Caco-2 (cell line): Measurements from ENCODE around the gene STK32B. TPM values are rescaled to one million over a fixed set of nuclear protein-coding genes. Genes with fewer than 3 reads are reported as not detected.

ENCODE experiments used
- BruUV-seq: library from RNA; stranded (reverse); fragments of 400-500 nt; replicated peaks from 2 replicates; lab custom pipeline; 2021; lab: Mats Ljungman, UMichigan
- CTCF ChIA-PET: fragments of 300-600 bp; sonication (Branson Sonifier 250); formaldehyde crosslinking; loops from one replicate; lab custom pipeline; 2022; ENCODE audit warnings: antibody characterized with exemption; lab: Charles Lee
- POLR2A ChIA-PET: fragments of 300-600 bp; sonication (Branson Sonifier 250); formaldehyde crosslinking; loops from one replicate; lab custom pipeline; 2022; ENCODE audit warnings: antibody characterized with exemption; lab: Charles Lee
- DNase-seq, 2 experiments: peaks; one replicate each; pipeline versions ENCODE4 v3.0.0 to v3.0.0-alpha.2; 2020 to 2022
- H3K27me3 ChIP-seq: replicated peaks from 2 replicates; pipeline ENCODE4 v1.6.0; 2011; ENCODE audit warnings: low read length; ENCODE audit not compliant: control insufficient read depth, insufficient read depth
- H3K36me3 ChIP-seq: 2 replicates; pipeline ENCODE4 v1.5.1; 2011; ENCODE audit warnings: low read length; ENCODE audit not compliant: control insufficient read depth, insufficient read depth
- H3K4me1 ChIP-seq: fragments of 250-450 bp; sonication (Bioruptor Pico); 2 replicates; pipeline ENCODE4 v1.5.1; 2020; ENCODE audit warnings: mild to moderate bottlenecking
- H3K4me3 ChIP-seq: 2 replicates; pipeline ENCODE4 v1.5.1; 2011; ENCODE audit warnings: low read depth, mild to moderate bottlenecking, control low read depth, low read length
- H3K9me3 ChIP-seq: fragments of 250-450 bp; sonication (Bioruptor Pico); 2 replicates; pipeline ENCODE4 v1.5.1; 2020; ENCODE audit warnings: mild to moderate bottlenecking, moderate library complexity
- H3K27ac Mint-ChIP-seq: one replicate; pipeline ENCODE4 v1.8.0; 2022; ENCODE audit warnings: mixed read lengths; ENCODE audit not compliant: unreplicated experiment
- H3K27me3 Mint-ChIP-seq: one replicate; pipeline ENCODE4 v1.8.0; 2022; ENCODE audit warnings: mixed read lengths; ENCODE audit not compliant: insufficient read depth, unreplicated experiment
- H3K36me3 Mint-ChIP-seq: one replicate; pipeline ENCODE4 v1.8.0; 2022; ENCODE audit warnings: mild to moderate bottlenecking, mixed read lengths; ENCODE audit not compliant: insufficient read depth, unreplicated experiment
- H3K4me1 Mint-ChIP-seq: one replicate; pipeline ENCODE4 v1.8.0; 2022; ENCODE audit warnings: low read depth, mixed read lengths; ENCODE audit not compliant: unreplicated experiment
- H3K4me3 Mint-ChIP-seq: one replicate; pipeline ENCODE4 v1.8.0; 2022; ENCODE audit warnings: mild to moderate bottlenecking, moderate library complexity, mixed read lengths; ENCODE audit not compliant: unreplicated experiment
- H3K9me3 Mint-ChIP-seq: one replicate; pipeline ENCODE4 v1.8.0; 2022; ENCODE audit warnings: mixed read lengths; ENCODE audit not compliant: unreplicated experiment
- CTCF ChIP-seq, 2 experiments: fragments of 200-600 bp in 1 of 2; IDR thresholded peaks; 1 replicate in 1 of 2; 2 replicates in 1 of 2; pipeline versions ENCODE4 v1.5.1 to v1.8.0; 2011 to 2022; ENCODE audit warnings: antibody characterized with exemption in 1 of 2, control low read depth in 1 of 2, inconsistent platforms in 1 of 2, low read depth in 1 of 2, low read length in 1 of 2, mild to moderate bottlenecking in 1 of 2, moderate library complexity in 1 of 2; ENCODE audit not compliant: insufficient read depth in 1 of 2, severe bottlenecking in 1 of 2, unreplicated experiment in 1 of 2
- intact Hi-C: fragments of 100-400 bp; cut with micrococcal nuclease; formaldehyde crosslinking; loops from one replicate; pipeline ENCODE4 v1.10.0; 2022; ENCODE audit not compliant: unreplicated experiment
- total RNA-seq: library from RNA; stranded (reverse); gene quantifications from 2 replicates; pipeline ENCODE4 v1.2.3, GENCODE V29; 2022

The STK32B gene
- total RNA-seq, 1 experiment from 2014 or later: 11.2 TPM

GRCh38 chr4:5256421-5256820 lies 205.1 kb downstream of the STK32B start:
- ChIA-PET CTCF (no interaction called here), POLR2A (no interaction called here)
- Histone ChIP-seq H3K36me3 (no peaks in the 10 kb centered on the region), H3K27me3 (no peaks in the 10 kb centered on the region), H3K4me1 (no peaks in the 10 kb centered on the region), H3K9me3 (no peaks in the 10 kb centered on the region), H3K4me3 (no peak overlapping the region)
- intact Hi-C loops: no loop called here
- no peak for DNase-seq
- H3K9me3 Mint-ChIP-seq: no peaks in the 10 kb centered on the region
- H3K27ac Mint-ChIP-seq: no peak overlapping the region
- no peaks in the 10 kb centered on the region for H3K4me1 Mint-ChIP-seq
- H3K36me3 Mint-ChIP-seq: no peaks in the 10 kb centered on the region
- BruUV-seq: no TSS peak
- no peak for TF ChIP-seq CTCF (IDR thresholded peaks at IDR 0.05; ENCODE audit: insufficient read depth in 1 of 2, low read depth in 1 of 2, low read length in 1 of 2, severe bottlenecking in 1 of 2, unreplicated experiment in 1 of 2)
- H3K4me3 Mint-ChIP-seq: no peak overlapping the region
- peaks cover 5% of the 10 kb centered on the region for H3K27me3 Mint-ChIP-seq

GRCh38 chr4:5257086-5257485 lies 205.8 kb downstream of the STK32B start:
- no peak for TF ChIP-seq CTCF (IDR thresholded peaks at IDR 0.05; ENCODE audit: insufficient read depth in 1 of 2, low read depth in 1 of 2, low read length in 1 of 2, severe bottlenecking in 1 of 2, unreplicated experiment in 1 of 2)
- Mint-ChIP-seq H3K9me3 (no peaks in the 10 kb centered on the region), H3K36me3 (no peaks in the 10 kb centered on the region), H3K27me3 (peaks cover 5% of the 10 kb centered on the region), H3K4me1 (no peaks in the 10 kb centered on the region), H3K4me3 (no peak overlapping the region), H3K27ac (no peak overlapping the region)
- intact Hi-C loops: no loop called here
- H3K4me1 ChIP-seq: no peaks in the 10 kb centered on the region
- H3K9me3 ChIP-seq: no peaks in the 10 kb centered on the region
- no TSS peak for BruUV-seq
- no peaks in the 10 kb centered on the region for H3K36me3 ChIP-seq
- no peak for DNase-seq
- POLR2A ChIA-PET: no interaction called here
- CTCF ChIA-PET: no interaction called here
- H3K27me3 ChIP-seq: no peaks in the 10 kb centered on the region
- no peak overlapping the region for H3K4me3 ChIP-seq

GRCh38 chr4:5259471-5259870 lies 208.2 kb downstream of the STK32B start:
- CTCF ChIA-PET: no interaction called here
- Histone ChIP-seq H3K4me1 (no peaks in the 10 kb centered on the region), H3K9me3 (no peaks in the 10 kb centered on the region), H3K27me3 (no peaks in the 10 kb centered on the region), H3K36me3 (no peaks in the 10 kb centered on the region), H3K4me3 (no peak overlapping the region)
- Mint-ChIP-seq H3K9me3 (no peaks in the 10 kb centered on the region), H3K27me3 (peaks cover 5% of the 10 kb centered on the region), H3K27ac (no peak overlapping the region), H3K36me3 (no peaks in the 10 kb centered on the region), H3K4me3 (no peak overlapping the region), H3K4me1 (no peaks in the 10 kb centered on the region)
- POLR2A ChIA-PET: no interaction called here
- TF ChIP-seq CTCF (IDR thresholded peaks at IDR 0.05; ENCODE audit: insufficient read depth in 1 of 2, low read depth in 1 of 2, low read length in 1 of 2, severe bottlenecking in 1 of 2, unreplicated experiment in 1 of 2): no peak
- intact Hi-C loops: no loop called here
- no TSS peak for BruUV-seq
- no peak for DNase-seq
